ENCODE measurements around the gene PRPF18.

PRPF18 gene

DNA sequence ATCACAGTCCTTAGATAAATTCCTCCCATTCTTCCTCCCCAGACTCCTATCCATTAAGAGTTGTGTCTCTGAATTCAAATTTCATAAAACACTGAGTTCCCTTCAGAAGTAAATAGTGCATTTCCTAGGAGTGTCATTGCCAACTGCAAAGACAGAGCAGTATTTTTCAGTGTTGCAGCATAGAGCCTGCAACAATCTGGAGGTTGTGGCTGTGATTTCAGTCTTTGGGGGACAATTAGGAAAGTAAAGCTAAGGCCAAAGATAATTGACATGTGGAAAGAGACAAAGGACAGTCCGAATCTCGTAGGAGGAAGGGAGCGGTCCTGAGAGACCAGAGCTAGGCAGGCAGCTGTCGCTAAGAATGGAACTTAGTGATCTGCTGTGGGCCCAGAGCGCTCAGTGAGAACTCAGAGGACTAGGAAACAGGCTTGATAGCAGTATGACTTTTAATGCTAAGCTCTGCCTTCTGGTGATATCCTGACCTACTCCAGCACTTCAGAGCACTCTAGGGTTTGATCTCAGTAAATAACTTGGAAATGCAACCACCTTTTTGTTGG lies 46.2 kb downstream of the PRPF18 start:
- H3K36me3 ChIP-seq (replicated peaks; ENCODE audit: low read depth, low read length) = no peaks in the 10 kb centered on the region

DNA sequence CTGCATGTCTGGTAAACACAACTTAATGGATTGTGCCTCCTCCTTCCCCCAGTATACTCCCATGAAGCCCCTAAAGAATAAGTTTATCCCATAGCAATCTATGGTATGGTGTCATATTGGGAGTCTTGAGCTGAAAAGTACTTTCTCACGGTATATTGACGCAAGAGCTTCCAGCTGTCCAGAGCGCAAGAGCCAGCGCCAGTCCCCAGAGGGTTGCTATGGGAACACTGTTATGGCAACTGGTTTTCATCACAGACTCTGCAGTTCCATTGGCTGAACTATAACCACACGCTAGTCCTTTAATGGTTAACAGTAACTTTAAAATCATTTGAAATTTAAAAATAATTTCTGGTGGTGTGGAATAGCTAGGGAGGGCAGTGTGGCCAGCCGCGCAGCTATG lies 46.9 kb downstream of the PRPF18 start:
- Histone ChIP-seq H3K79me2 (ENCODE audit: low read length) (no peaks in the 10 kb centered on the region), H3K4me1 (ENCODE audit: low read length) (peaks cover 15% of the 10 kb centered on the region), H3K27me3 (ENCODE audit: low read depth, low read length) (no peaks in the 10 kb centered on the region), H3K36me3 (replicated peaks; ENCODE audit: low read depth, low read length) (no peaks in the 10 kb centered on the region), H3K4me2 (ENCODE audit: low read length) (no peak overlapping the region), H3K9ac (ENCODE audit: low read length) (no peak overlapping the region), H3K9me3 (ENCODE audit: insufficient read depth, low read length) (no peaks in the 10 kb centered on the region), H3K4me3 (ENCODE audit: low read length) (no peak overlapping the region), H3K27ac (ENCODE audit: low read length) (no peak overlapping the region), H4K20me1 (ENCODE audit: insufficient read depth, low read length) (no peaks in the 10 kb centered on the region), H2AFZ (ENCODE audit: low read depth, low read length) (no peak overlapping the region)
- TF ChIP-seq, protein P1, sequence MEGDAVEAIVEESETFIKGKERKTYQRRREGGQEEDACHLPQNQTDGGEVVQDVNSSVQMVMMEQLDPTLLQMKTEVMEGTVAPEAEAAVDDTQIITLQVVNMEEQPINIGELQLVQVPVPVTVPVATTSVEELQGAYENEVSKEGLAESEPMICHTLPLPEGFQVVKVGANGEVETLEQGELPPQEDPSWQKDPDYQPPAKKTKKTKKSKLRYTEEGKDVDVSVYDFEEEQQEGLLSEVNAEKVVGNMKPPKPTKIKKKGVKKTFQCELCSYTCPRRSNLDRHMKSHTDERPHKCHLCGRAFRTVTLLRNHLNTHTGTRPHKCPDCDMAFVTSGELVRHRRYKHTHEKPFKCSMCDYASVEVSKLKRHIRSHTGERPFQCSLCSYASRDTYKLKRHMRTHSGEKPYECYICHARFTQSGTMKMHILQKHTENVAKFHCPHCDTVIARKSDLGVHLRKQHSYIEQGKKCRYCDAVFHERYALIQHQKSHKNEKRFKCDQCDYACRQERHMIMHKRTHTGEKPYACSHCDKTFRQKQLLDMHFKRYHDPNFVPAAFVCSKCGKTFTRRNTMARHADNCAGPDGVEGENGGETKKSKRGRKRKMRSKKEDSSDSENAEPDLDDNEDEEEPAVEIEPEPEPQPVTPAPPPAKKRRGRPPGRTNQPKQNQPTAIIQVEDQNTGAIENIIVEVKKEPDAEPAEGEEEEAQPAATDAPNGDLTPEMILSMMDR (IDR thresholded peaks at IDR 0.05; ENCODE audit: low read depth, low read length) = no peak
- no peak for TF ChIP-seq EZH2phosphoT487 (IDR thresholded peaks at IDR 0.05; ENCODE audit: low read depth)

More for the DNA sequence above, 46.2 kb downstream of the PRPF18 start:
- Histone ChIP-seq H3K9ac (ENCODE audit: low read length) (no peak overlapping the region), H4K20me1 (ENCODE audit: insufficient read depth, low read length) (no peaks in the 10 kb centered on the region), H2AFZ (ENCODE audit: low read depth, low read length) (no peak overlapping the region), H3K4me1 (ENCODE audit: low read length) (peaks cover 15% of the 10 kb centered on the region), H3K9me3 (ENCODE audit: insufficient read depth, low read length) (no peaks in the 10 kb centered on the region), H3K4me3 (ENCODE audit: low read length) (no peak overlapping the region), H3K27ac (ENCODE audit: low read length) (no peak overlapping the region), H3K27me3 (ENCODE audit: low read depth, low read length) (no peaks in the 10 kb centered on the region), H3K79me2 (ENCODE audit: low read length) (no peaks in the 10 kb centered on the region), H3K4me2 (ENCODE audit: low read length) (0 out of 2 replicates have a peak overlapping the region, but pooled peaks have one; percentile 20)
- TF ChIP-seq, protein P1 (IDR thresholded peaks at IDR 0.05; ENCODE audit: low read depth, low read length) = no peak

DNA sequence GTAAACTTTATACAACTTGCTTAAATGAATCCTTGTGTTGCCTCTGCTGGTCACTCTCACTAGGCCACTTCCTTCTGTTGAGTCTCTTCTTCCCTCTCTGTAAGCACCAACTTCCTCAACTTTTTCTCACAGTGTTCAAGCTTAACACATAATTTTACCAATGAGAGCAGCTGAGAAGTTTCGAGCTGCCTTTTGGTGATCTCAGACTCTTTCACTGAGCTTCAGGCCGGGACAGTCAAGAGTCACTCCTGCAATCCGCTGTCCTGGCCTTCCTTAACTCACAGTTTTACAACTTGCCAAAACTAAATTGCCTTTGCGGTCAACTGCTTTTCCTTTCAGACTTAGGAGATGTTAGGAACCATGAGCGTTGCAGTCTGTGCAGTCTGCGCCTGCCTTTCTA lies 47.4 kb downstream of the PRPF18 start:
- no peaks in the 10 kb centered on the region for H3K27me3 ChIP-seq (ENCODE audit: low read depth, low read length)
- no peak overlapping the region for H3K4me2 ChIP-seq (ENCODE audit: low read length)
- H4K20me1 ChIP-seq (ENCODE audit: insufficient read depth, low read length) = no peaks in the 10 kb centered on the region
- H3K36me3 ChIP-seq (replicated peaks; ENCODE audit: low read depth, low read length) = no peaks in the 10 kb centered on the region
- no peaks in the 10 kb centered on the region for H3K79me2 ChIP-seq (ENCODE audit: low read length)
- peaks cover 15% of the 10 kb centered on the region for H3K4me1 ChIP-seq (ENCODE audit: low read length)
- no peak overlapping the region for H3K27ac ChIP-seq (ENCODE audit: low read length)
- H3K9me3 ChIP-seq (ENCODE audit: insufficient read depth, low read length) = no peaks in the 10 kb centered on the region
- no peak for TF ChIP-seq EZH2phosphoT487 (IDR thresholded peaks at IDR 0.05; ENCODE audit: low read depth)
- TF ChIP-seq, protein P1 (IDR thresholded peaks at IDR 0.05; ENCODE audit: low read depth, low read length) = no peak
- H2AFZ ChIP-seq (ENCODE audit: low read depth, low read length) = no peak overlapping the region
- no peak overlapping the region for H3K9ac ChIP-seq (ENCODE audit: low read length)
- H3K4me3 ChIP-seq (ENCODE audit: low read length) = no peak overlapping the region

- no peak overlapping the region for H2AFZ ChIP-seq (ENCODE audit: low read depth, low read length)
- peaks cover 15% of the 10 kb centered on the region for H3K4me1 ChIP-seq (ENCODE audit: low read length)
- no peaks in the 10 kb centered on the region for H4K20me1 ChIP-seq (ENCODE audit: insufficient read depth, low read length)
- H3K79me2 ChIP-seq (ENCODE audit: low read length) = no peaks in the 10 kb centered on the region
- no peak overlapping the region for H3K4me3 ChIP-seq (ENCODE audit: low read length)
- H3K36me3 ChIP-seq (replicated peaks; ENCODE audit: low read depth, low read length) = no peaks in the 10 kb centered on the region
- no peak for TF ChIP-seq EZH2phosphoT487 (IDR thresholded peaks at IDR 0.05; ENCODE audit: low read depth)
- TF ChIP-seq, protein P1 (IDR thresholded peaks at IDR 0.05; ENCODE audit: low read depth, low read length) = no peak
- no peaks in the 10 kb centered on the region for H3K27me3 ChIP-seq (ENCODE audit: low read depth, low read length)
- no peaks in the 10 kb centered on the region for H3K9me3 ChIP-seq (ENCODE audit: insufficient read depth, low read length)
- H3K27ac ChIP-seq (ENCODE audit: low read length) = no peak overlapping the region
- no peak overlapping the region for H3K4me2 ChIP-seq (ENCODE audit: low read length)
- no peak overlapping the region for H3K9ac ChIP-seq (ENCODE audit: low read length)
Observed at GRCh38 chr10:13636776-13637175, 50.0 kb downstream of the PRPF18 start.

Data from OCI-LY3 (cell line).